IMR-90 (cell line): ENCODE results near the gene UGDH. TPM values are rescaled to one million over a fixed set of nuclear protein-coding genes. Genes with fewer than 3 reads are reported as not detected.

Experiments used
- ATAC-seq: fragments of 200-7000 bp; cut with Tn5 transposase; 2 replicates; pipeline ENCODE4 v1.9.1; 2020; ENCODE audit warnings: low read depth, mild to moderate bottlenecking, moderate library complexity
- BruUV-seq: library from RNA; stranded (reverse); fragments of 400-500 nt; replicated peaks from 2 replicates; lab custom pipeline; 2021; lab: Mats Ljungman, UMichigan
- CTCF ChIA-PET: fragments of 300-600 bp; formaldehyde crosslinking; extraction: SDS; loops from one replicate; lab custom pipeline; 2021; ENCODE audit warnings: antibody characterized with exemption; lab: Yijun Ruan, JAX
- POLR2A ChIA-PET: fragments of 300-600 bp; sonication (Branson Sonifier 250); formaldehyde crosslinking; loops from one replicate; lab custom pipeline; 2022; ENCODE audit warnings: antibody characterized with exemption; ENCODE audit not compliant: unreplicated experiment; lab: Charles Lee
- DNase-seq: peaks from one replicate; pipeline ENCODE4 v3.0.0; 2013
- H2AFZ ChIP-seq: replicated peaks from 2 replicates; pipeline ENCODE3; 2013; ENCODE audit warnings: low read length, mild to moderate bottlenecking; ENCODE audit not compliant: poor library complexity
- H2AK5ac ChIP-seq: 2 replicates; pipeline ENCODE4 v1.6.1; 2013; ENCODE audit warnings: low read depth, low read length, inconsistent platforms
- H2AK9ac ChIP-seq: replicated peaks from 2 replicates; pipeline ENCODE3; 2013; ENCODE audit warnings: mild to moderate bottlenecking, low read depth, low read length, moderate library complexity; ENCODE audit not compliant: poor library complexity
- H2BK120ac ChIP-seq: 2 replicates; pipeline ENCODE4 v1.6.1; 2013; ENCODE audit warnings: low read depth, low read length, inconsistent platforms
- H2BK15ac ChIP-seq: 3 replicates; pipeline ENCODE4 v1.6.1; 2013; ENCODE audit warnings: low read depth, low read length, inconsistent platforms
- H2BK20ac ChIP-seq: 2 replicates; pipeline ENCODE4 v1.6.1; 2013; ENCODE audit warnings: low read depth, mild to moderate bottlenecking, inconsistent platforms, low read length, moderate library complexity
- H2BK5ac ChIP-seq: 2 replicates; pipeline ENCODE4 v1.6.1; 2013; ENCODE audit warnings: mild to moderate bottlenecking, low read depth, low read length, inconsistent platforms; ENCODE audit not compliant: poor library complexity, severe bottlenecking
- H3K14ac ChIP-seq: replicated peaks from 2 replicates; pipeline ENCODE4 v1.6.1; 2013; ENCODE audit warnings: low read depth, low read length, inconsistent platforms
- H3K18ac ChIP-seq: 2 replicates; pipeline ENCODE4 v1.6.1; 2013; ENCODE audit warnings: low read depth, low read length, control low read depth
- H3K23ac ChIP-seq: 2 replicates; pipeline ENCODE4 v1.6.1; 2013; ENCODE audit warnings: low read depth, low read length, inconsistent platforms
- H3K27ac ChIP-seq: 2 replicates; pipeline ENCODE4 v1.5.1; 2013; ENCODE audit warnings: mild to moderate bottlenecking, control low read depth, low read length; ENCODE audit not compliant: insufficient read depth
- H3K27me3 ChIP-seq: 2 replicates; pipeline ENCODE4 v1.6.1; 2013; ENCODE audit warnings: low read length; ENCODE audit not compliant: control insufficient read depth, insufficient read depth
- H3K36me3 ChIP-seq: 2 replicates; pipeline ENCODE4 v1.6.1; 2013; ENCODE audit warnings: low read length, mixed read lengths; ENCODE audit not compliant: control insufficient read depth, insufficient read depth
- H3K4ac ChIP-seq: 2 replicates; pipeline ENCODE4 v1.6.1; 2013; ENCODE audit warnings: low read depth, low read length, inconsistent platforms
- H3K4me1 ChIP-seq: 2 replicates; pipeline ENCODE4 v1.6.1; 2013; ENCODE audit warnings: low read length, mixed read lengths; ENCODE audit not compliant: control insufficient read depth, insufficient read depth
- H3K4me2 ChIP-seq: 2 replicates; pipeline ENCODE4 v1.6.1; 2013; ENCODE audit warnings: low read depth, mild to moderate bottlenecking, control low read depth, low read length, moderate library complexity
- H3K4me3 ChIP-seq: 2 replicates; pipeline ENCODE4 v1.5.1; 2013; ENCODE audit warnings: low read depth, mild to moderate bottlenecking, control low read depth, low read length, moderate library complexity; ENCODE audit not compliant: insufficient read depth
- H3K56ac ChIP-seq: 2 replicates; pipeline ENCODE4 v1.6.1; 2013; ENCODE audit warnings: low read length, inconsistent platforms; ENCODE audit not compliant: insufficient read depth; ENCODE audit errors: extremely low read depth
- H3K79me1 ChIP-seq, 2 experiments: 2 replicates each; pipeline ENCODE4 v1.6.1; 2013; ENCODE audit warnings: low read length in 2 of 2, inconsistent platforms in 1 of 2, low read depth in 1 of 2
- H3K9ac ChIP-seq: 2 replicates; pipeline ENCODE4 v1.6.1; 2013; ENCODE audit warnings: low read depth, low read length, control low read depth
- H3K9me1 ChIP-seq: 2 replicates; pipeline ENCODE4 v1.6.1; 2013; ENCODE audit warnings: low read length, inconsistent platforms; ENCODE audit not compliant: insufficient read depth
- H3K9me3 ChIP-seq: 2 replicates; pipeline ENCODE4 v1.6.1; 2013; ENCODE audit warnings: low read length; ENCODE audit not compliant: control insufficient read depth, insufficient read depth
- H4K20me1 ChIP-seq: 2 replicates; pipeline ENCODE4 v1.6.1; 2013; ENCODE audit warnings: low read length, inconsistent platforms; ENCODE audit not compliant: insufficient read depth
- H4K5ac ChIP-seq: 2 replicates; pipeline ENCODE4 v1.6.1; 2013; ENCODE audit warnings: mild to moderate bottlenecking, low read depth, low read length, control low read depth
- H4K8ac ChIP-seq, 2 experiments: 2 replicates each; pipeline ENCODE4 v1.6.1; 2013; ENCODE audit warnings: low read depth in 2 of 2, low read length in 2 of 2, control low read depth in 1 of 2, inconsistent platforms in 1 of 2
- H4K91ac ChIP-seq: 2 replicates; pipeline ENCODE4 v1.6.1; 2013; ENCODE audit warnings: low read depth, low read length, inconsistent platforms; ENCODE audit not compliant: insufficient read depth
- BHLHE40 ChIP-seq: fragments of 150-350 bp; IDR thresholded peaks from 2 replicates; pipeline ENCODE4 v1.6.1; 2016; ENCODE audit warnings: mild to moderate bottlenecking, low read depth, low read length
- CEBPB ChIP-seq: IDR thresholded peaks from 2 replicates; pipeline ENCODE4 v1.6.1; 2012; ENCODE audit warnings: low read depth, low read length, improper control_type of control experiment
- CHD1 ChIP-seq: IDR thresholded peaks from 2 replicates; pipeline ENCODE4 v1.6.1; 2012; ENCODE audit warnings: low read depth, low read length, improper control_type of control experiment
- ELK1 ChIP-seq: fragments of 150-350 bp; IDR thresholded peaks from 2 replicates; pipeline ENCODE4 v1.6.1; 2016; ENCODE audit warnings: low read depth, mild to moderate bottlenecking, low read length, moderate library complexity, borderline replicate concordance
- MAFK ChIP-seq: IDR thresholded peaks from 2 replicates; pipeline ENCODE4 v1.6.1; 2012; ENCODE audit warnings: low read depth, low read length, improper control_type of control experiment
- MAZ ChIP-seq: IDR thresholded peaks from 2 replicates; pipeline ENCODE4 v1.6.1; 2012; ENCODE audit warnings: low read depth, mild to moderate bottlenecking, low read length, improper control_type of control experiment, moderate library complexity, borderline replicate concordance
- MXI1 ChIP-seq: IDR thresholded peaks from 2 replicates; pipeline ENCODE4 v1.6.1; 2012; ENCODE audit warnings: low read depth, mild to moderate bottlenecking, low read length, moderate library complexity, borderline replicate concordance
- NFE2L2 ChIP-seq: fragments of 150-350 bp; IDR thresholded peaks from 2 replicates; pipeline ENCODE4 v1.6.1; 2016; ENCODE audit warnings: low read depth, mild to moderate bottlenecking, low read length
- POLR2A ChIP-seq: IDR thresholded peaks from 2 replicates; pipeline ENCODE4 v1.6.1; 2012; ENCODE audit warnings: mild to moderate bottlenecking, low read depth, low read length
- RAD21 ChIP-seq: IDR thresholded peaks from 2 replicates; pipeline ENCODE4 v1.6.1; 2012; ENCODE audit warnings: low read length, improper control_type of control experiment
- RFX5 ChIP-seq: IDR thresholded peaks from 2 replicates; pipeline ENCODE4 v1.8.0; 2012; ENCODE audit warnings: low read depth, mild to moderate bottlenecking, low read length, moderate library complexity
- USF2 ChIP-seq: fragments of 150-350 bp; IDR thresholded peaks from 2 replicates; pipeline ENCODE4 v1.6.1; 2017; ENCODE audit warnings: mild to moderate bottlenecking, antibody characterized with exemption, low read length, low read depth
- WGBS, 2 experiments: methylation state at CpG; one replicate each; pipeline versions ENCODE4 v1.1.5 to v1.1.7; 2013; ENCODE audit warnings: missing lambda C conversion rate in 2 of 2; ENCODE audit not compliant: insufficient read length in 1 of 2; ENCODE audit errors: extremely low coverage in 2 of 2; 5-methylcytosine and 5-hydroxymethylcytosine counted together
- dilution Hi-C: fragments of 300-500 bp; cut with HindIII; formaldehyde crosslinking; loops from one replicate; pipeline ENCODE4 v1.14.3; 2018; ENCODE audit warnings: low sequenced_read_pairs; ENCODE audit not compliant: unreplicated experiment
- in situ Hi-C: fragments of 300-500 bp; cut with MboI; formaldehyde crosslinking; loops from 3 replicates; pipeline ENCODE4 v1.14.3; 2019; ENCODE audit warnings: low sequenced_read_pairs, inconsistent platforms, mixed read lengths
- intact Hi-C: fragments of 100-400 bp; cut with micrococcal nuclease; formaldehyde crosslinking; loops from 2 replicates; pipeline ENCODE4 v1.10.0; 2022
- polyA plus RNA-seq, 3 experiments: library from polyadenylated mRNA; depleted of rRNA; stranded (reverse); fragments of >200 nt; gene quantifications; 2 replicates each; pipeline ENCODE4 v1.2.3, GENCODE V29; 2012; ENCODE audit warnings: low replicate concordance in 1 of 3
- total RNA-seq: library from RNA; depleted of rRNA; stranded (reverse); fragments of >200 nt; gene quantifications from 2 replicates; pipeline ENCODE4 v1.2.3, GENCODE V29; 2012

Gene UGDH
- total and polyA plus RNA-seq, 2 of the 4 experiments (the other 2 are of a cell fraction): 69.2 to 257 TPM

GRCh38 chr4:39452860-39453587, 74.2 kb downstream of the UGDH start:
- no peak for DNase-seq
- H2AK5ac ChIP-seq: no peak overlapping the region
- H3K18ac ChIP-seq: no peak overlapping the region
- no peaks in the 10 kb centered on the region for H3K27me3 ChIP-seq
- in situ Hi-C loops (no loop called here), dilution Hi-C loops (no loop called here), intact Hi-C loops (no loop called here)
- POLR2A ChIA-PET: no interaction called here
- H2BK5ac ChIP-seq: no peak overlapping the region
- no peak overlapping the region for H2BK15ac ChIP-seq
- no peak overlapping the region for H4K5ac ChIP-seq
- no peak overlapping the region for H2BK120ac ChIP-seq
- TF ChIP-seq MXI1: no peak
- TF ChIP-seq ELK1: no peak
- TF ChIP-seq CHD1: no peak
- TF ChIP-seq RFX5: no peak
- TF ChIP-seq RAD21: no peak
- no peak for TF ChIP-seq USF2
- TF ChIP-seq MAZ: no peak
- TF ChIP-seq MAFK: no peak
- TF ChIP-seq POLR2A: no peak
- TF ChIP-seq BHLHE40: no peak
- no peak for TF ChIP-seq NFE2L2
- TF ChIP-seq CEBPB: no peak
- H3K23ac ChIP-seq: no peak overlapping the region
- H3K27ac ChIP-seq: no peak overlapping the region
- no peak overlapping the region for H2BK20ac ChIP-seq
- CTCF ChIA-PET: no interaction called here
- H3K9ac ChIP-seq: no peak overlapping the region
- H3K4me1 ChIP-seq: peaks cover 5% of the 10 kb centered on the region
- no peaks in the 10 kb centered on the region for H3K9me3 ChIP-seq
- H3K9me1 ChIP-seq: peaks cover 3% of the 10 kb centered on the region; the same call in 1 of the 2 replicates
- H3K4me2 ChIP-seq: no peak overlapping the region
- no peak overlapping the region for H2AK9ac ChIP-seq
- peaks cover 58% of the 10 kb centered on the region for H4K20me1 ChIP-seq
- no peak overlapping the region for H4K8ac ChIP-seq
- no TSS peak for BruUV-seq
- H3K4me3 ChIP-seq: no peak overlapping the region
- no peak overlapping the region for H2AFZ ChIP-seq
- peaks cover 45% of the 10 kb centered on the region for H3K36me3 ChIP-seq
- no peak overlapping the region for H3K56ac ChIP-seq
- no peak overlapping the region for H3K4ac ChIP-seq
- no peak overlapping the region for H4K91ac ChIP-seq
- no peak for ATAC-seq
- no peak overlapping the region for H3K14ac ChIP-seq
- WGBS, 2 experiments: 92 to 100% methylated on average over 1 to 2 of the region's 11 CpGs
- peaks cover 28 to 47% of the 10 kb centered on the region in 2 experiments for H3K79me1 ChIP-seq
